Esophagus muscularis mucosa (tissue), 4 donors: Measurements from ENCODE around the gene DOK4. TPM values are rescaled to one million over a fixed set of nuclear protein-coding genes. Genes with fewer than 3 reads are reported as not detected.
A peak's percentile ranks its signal among the peaks of the same experiment; 100 is the strongest.

Source experiments
- DNase-seq: peaks from one replicate; pipeline ENCODE4 v3.0.0-alpha.2; 2017; ENCODE audit errors: extremely low spot score
- H3K27ac ChIP-seq, 4 donors: fragments of 200-600 bp; sonication (generic); replicated peaks in 1 of 4; 1 replicate in 3 of 4; 2 replicates in 1 of 4; pipeline ENCODE4 v1.5.1; 2016 to 2019; ENCODE audit warnings: mild to moderate bottlenecking in 1 of 4
- H3K27me3 ChIP-seq, 4 donors: fragments of 200-600 bp; sonication (generic); one replicate each; pipeline versions ENCODE4 v1.5.1 to v1.6.0; 2016 to 2019
- H3K36me3 ChIP-seq, 4 donors: fragments of 200-600 bp; sonication (generic); one replicate each; pipeline ENCODE4 v1.5.1; 2016 to 2019
- H3K4me1 ChIP-seq, 4 donors: fragments of 200-600 bp; sonication (generic); one replicate each; pipeline ENCODE4 v1.5.1; 2016 to 2019
- H3K4me3 ChIP-seq, 4 donors: fragments of 200-600 bp; sonication (generic); 1 replicate in 2 of 4; 2 replicates in 2 of 4; pipeline ENCODE4 v1.5.1; 2016 to 2019; ENCODE audit warnings: mild to moderate bottlenecking in 4 of 4, moderate library complexity in 1 of 4
- H3K9me3 ChIP-seq, 4 donors: fragments of 200-600 bp; sonication (generic); 1 replicate in 3 of 4; 2 replicates in 1 of 4; pipeline ENCODE4 v1.5.1; 2016 to 2019
- CTCF ChIP-seq, 3 experiments: fragments of 200-600 bp in 2 of 3; fragments of 450-650 bp in 1 of 3; sonication (generic) in 2 of 3; IDR thresholded peaks; one replicate each; pipeline ENCODE4 v1.5.1; 2017 to 2019; ENCODE audit warnings: antibody characterized with exemption in 3 of 3, mild to moderate bottlenecking in 2 of 3, moderate library complexity in 1 of 3
- EP300 ChIP-seq: sonication (generic); formaldehyde crosslinking; IDR thresholded peaks from one replicate; pipeline ENCODE4 v1.6.1; 2017; ENCODE audit warnings: antibody characterized with exemption
- POLR2A ChIP-seq: fragments of 450-650 bp; IDR thresholded peaks from one replicate; pipeline ENCODE4 v1.6.1; 2017; ENCODE audit warnings: antibody characterized with exemption, moderate library complexity, mild to moderate bottlenecking, low read depth
- POLR2AphosphoS5 ChIP-seq, 2 donors: sonication (generic); formaldehyde crosslinking; IDR thresholded peaks; one replicate each; pipeline ENCODE4 v1.6.1; 2017; ENCODE audit warnings: antibody characterized with exemption in 2 of 2
- WGBS: methylation state at CpG from one replicate; pipeline ENCODE4 v1.1.5; 2018; 5-methylcytosine and 5-hydroxymethylcytosine counted together
- intact Hi-C: fragments of 100-400 bp; cut with DNase I; formaldehyde crosslinking; loops from one replicate; pipeline ENCODE4 v1.15.1; 2023
- total RNA-seq, 4 donors: library from RNA; depleted of rRNA; stranded (reverse); fragments of >200 nt; gene quantifications; one replicate each; pipeline versions ENCODE4 v1.1.0 to v1.2.1, GENCODE V29; 2016

The DOK4 gene
- total RNA-seq, 4 donors from 2014 or later, result 14.5 to 36.7 (median 29.4) TPM

DNA sequence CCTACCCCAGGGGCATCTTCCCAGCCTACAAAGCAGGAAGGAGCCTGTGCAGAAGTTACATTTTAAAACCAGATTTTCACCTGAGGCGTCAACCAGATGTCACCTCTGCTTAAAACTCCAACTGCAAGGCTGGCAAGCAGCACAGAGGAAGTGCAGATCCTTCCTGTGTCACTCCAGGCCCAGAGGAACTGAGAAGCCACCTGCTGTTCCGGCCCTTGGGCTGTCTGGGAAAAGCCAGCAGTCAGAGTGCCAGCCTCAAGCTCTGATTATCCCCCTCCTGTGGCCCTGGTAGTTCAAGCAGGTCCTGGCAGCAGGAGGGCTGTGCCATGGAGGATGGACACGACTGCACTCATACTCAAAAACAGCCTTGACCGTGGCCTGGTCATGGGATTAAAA lies 13.6 kb downstream of the DOK4 start:
- H3K4me3 ChIP-seq, result no peak overlapping the region
- H3K36me3 ChIP-seq, result peaks cover 45 to 76% (median 72%) of the 10 kb centered on the region in 4 donors
- WGBS, result 76% methylated on average over 2 of the region's 4 CpGs
- no peaks in the 10 kb centered on the region for H3K27me3 ChIP-seq
- no peak for DNase-seq
- peaks cover 22 to 39% (median 36%) of the 10 kb centered on the region in 4 donors for H3K4me1 ChIP-seq
- no peaks in the 10 kb centered on the region for H3K9me3 ChIP-seq
- intact Hi-C loops, result no loop called here
- no peak overlapping the region for H3K27ac ChIP-seq
- TF ChIP-seq EP300 (no peak), POLR2A (no peak), CTCF (IDR thresholded peaks at IDR 0.05) (no peak), POLR2AphosphoS5 (IDR thresholded peaks at IDR 0.05) (no peak)

DNA sequence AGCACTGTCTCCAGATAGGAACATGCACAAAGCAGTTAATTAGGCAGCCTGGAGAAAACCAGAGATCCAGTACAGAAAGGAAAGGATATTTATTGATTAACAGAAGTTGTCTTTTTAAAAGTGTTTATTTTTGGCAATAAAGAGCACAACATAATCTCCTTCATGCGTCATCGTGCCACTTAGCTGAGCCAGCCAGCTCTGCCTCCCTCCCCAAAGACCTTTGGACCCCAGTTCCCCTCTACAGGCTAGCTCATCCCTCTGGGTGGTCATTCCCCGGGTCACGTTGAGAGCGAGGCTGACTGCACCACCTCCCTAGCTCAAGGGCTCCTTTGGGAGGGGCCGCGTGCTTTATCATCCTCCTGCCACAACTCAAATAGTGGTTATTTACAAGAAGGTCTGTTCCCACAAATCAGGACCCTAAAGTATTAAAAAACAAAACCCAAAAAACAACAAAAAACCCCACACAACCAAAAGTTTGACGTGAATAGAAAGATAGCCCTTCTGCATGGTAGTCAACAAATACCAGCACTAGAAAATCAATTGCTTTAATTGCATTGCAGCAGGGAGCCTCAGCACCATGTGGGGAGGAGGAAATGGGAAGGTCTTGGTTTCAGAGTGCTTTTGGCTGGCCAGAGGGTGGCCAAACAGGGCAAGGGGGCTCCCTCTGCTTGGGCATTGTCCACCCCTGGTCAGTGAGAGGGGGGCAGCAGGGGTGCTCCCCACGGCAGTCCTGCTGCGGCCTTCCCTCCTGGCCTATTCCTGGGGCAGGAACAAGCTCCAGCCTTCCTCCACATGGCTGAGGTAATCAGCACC lies 14.2 kb downstream of the DOK4 start:
- Histone ChIP-seq H3K27ac (no peak overlapping the region), H3K9me3 (no peaks in the 10 kb centered on the region), H3K36me3 (peaks cover 49 to 82% (median 76%) of the 10 kb centered on the region in 4 donors), H3K4me3 (no peak overlapping the region), H3K27me3 (no peaks in the 10 kb centered on the region), H3K4me1 (peaks cover 22 to 33% (median 30%) of the 10 kb centered on the region in 4 donors)
- DNase-seq, result no peak
- intact Hi-C loops, result no loop called here
- TF ChIP-seq POLR2AphosphoS5 (IDR thresholded peaks at IDR 0.05), result no peak
- no peak for TF ChIP-seq EP300
- TF ChIP-seq CTCF (IDR thresholded peaks at IDR 0.05), result no peak
- no peak for TF ChIP-seq POLR2A
- WGBS, result 59% methylated on average over 9 of the region's 10 CpGs

DNA sequence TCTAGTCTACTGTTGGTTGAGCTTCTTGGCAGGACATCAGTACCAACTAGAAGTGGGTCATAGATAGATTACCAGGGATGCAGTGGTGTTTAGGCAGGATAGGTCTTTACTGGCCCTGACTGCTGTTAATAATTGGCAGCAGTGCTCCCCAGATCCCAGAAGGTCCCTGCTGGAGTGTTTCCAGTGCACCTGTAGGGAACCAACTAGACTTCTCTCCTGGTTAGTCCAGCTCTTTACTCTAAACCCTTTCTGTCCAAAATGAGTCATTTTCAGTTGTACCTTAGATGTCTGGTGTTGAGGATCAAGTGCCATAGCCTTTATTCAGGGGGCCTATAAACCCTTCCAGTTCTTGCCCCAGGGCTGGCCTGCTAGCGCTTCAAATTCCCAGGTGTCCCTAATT lies 15.1 kb downstream of the DOK4 start:
- TF ChIP-seq CTCF (IDR thresholded peaks at IDR 0.05) (no peak), POLR2AphosphoS5 (IDR thresholded peaks at IDR 0.05) (no peak), POLR2A (no peak), EP300 (no peak)
- intact Hi-C loops, result no loop called here
- H3K27ac ChIP-seq, result no peak overlapping the region
- H3K4me3 ChIP-seq, result no peak overlapping the region
- 100% methylated on average over 1 of the region's 1 CpG for WGBS
- no peak for DNase-seq
- H3K9me3 ChIP-seq, result no peaks in the 10 kb centered on the region
- H3K4me1 ChIP-seq, result peaks cover 19 to 24% (median 22%) of the 10 kb centered on the region in 4 donors
- peaks cover 57 to 91% (median 84%) of the 10 kb centered on the region in 4 donors for H3K36me3 ChIP-seq
- no peaks in the 10 kb centered on the region for H3K27me3 ChIP-seq

GRCh38 chr16:57470711-57471110 lies 15.6 kb downstream of the DOK4 start:
- Histone ChIP-seq H3K9me3 (no peaks in the 10 kb centered on the region), H3K36me3 (peaks cover 62 to 96% (median 89%) of the 10 kb centered on the region in 4 donors), H3K4me1 (peaks cover 14 to 19% (median 17%) of the 10 kb centered on the region in 4 donors), H3K4me3 (no peak overlapping the region), H3K27me3 (no peaks in the 10 kb centered on the region), H3K27ac (peak overlapping the region in 1 of 4 donors; percentile 1)
- intact Hi-C loops, result no loop called here
- no peak for TF ChIP-seq EP300
- no peak for TF ChIP-seq CTCF (IDR thresholded peaks at IDR 0.05)
- no peak for TF ChIP-seq POLR2A
- no peak for TF ChIP-seq POLR2AphosphoS5 (IDR thresholded peaks at IDR 0.05)
- no peak for DNase-seq
- WGBS, result no CpG with 5 or more reads among the region's 6 CpGs
